DND-41 (cell line): ENCODE data around the gene KLHL1.

Source experiments
- EZH2 ChIP-seq: IDR thresholded peaks from 3 replicates; pipeline ENCODE4 v1.6.1; 2012; ENCODE audit warnings: borderline replicate concordance, low read depth, mild to moderate bottlenecking, moderate library complexity, low read length, inconsistent platforms; ENCODE audit not compliant: severe bottlenecking
- TF ChIP-seq, protein P1 (sequence below): IDR thresholded peaks from 2 replicates; pipeline ENCODE4 v1.5.1; 2012; ENCODE audit warnings: borderline replicate concordance, low read length, moderate library complexity, mild to moderate bottlenecking; ENCODE audit not compliant: poor library complexity, severe bottlenecking; ENCODE audit errors: extremely low read depth

DNA sequence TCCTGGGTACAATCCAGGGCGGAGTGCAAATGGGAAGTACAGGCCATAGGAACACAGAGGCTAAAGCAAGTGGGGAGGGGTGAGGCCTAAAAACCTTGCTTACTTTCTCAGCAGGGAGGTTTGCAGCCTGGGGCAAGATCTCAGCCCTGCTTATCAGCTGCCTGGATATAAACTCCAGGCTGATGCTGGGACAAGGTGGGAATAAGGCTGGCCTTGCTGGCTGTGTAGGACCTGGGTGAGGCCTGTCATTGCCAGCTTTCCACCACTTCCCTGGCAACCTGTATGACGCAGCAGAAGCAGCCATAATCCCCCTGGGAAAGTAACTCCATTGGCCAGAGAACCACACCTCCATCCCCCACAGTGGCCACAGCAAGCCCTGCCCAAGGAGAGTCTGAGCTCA is 279.7 kb downstream of the KLHL1 start:
- TF ChIP-seq, protein P1, sequence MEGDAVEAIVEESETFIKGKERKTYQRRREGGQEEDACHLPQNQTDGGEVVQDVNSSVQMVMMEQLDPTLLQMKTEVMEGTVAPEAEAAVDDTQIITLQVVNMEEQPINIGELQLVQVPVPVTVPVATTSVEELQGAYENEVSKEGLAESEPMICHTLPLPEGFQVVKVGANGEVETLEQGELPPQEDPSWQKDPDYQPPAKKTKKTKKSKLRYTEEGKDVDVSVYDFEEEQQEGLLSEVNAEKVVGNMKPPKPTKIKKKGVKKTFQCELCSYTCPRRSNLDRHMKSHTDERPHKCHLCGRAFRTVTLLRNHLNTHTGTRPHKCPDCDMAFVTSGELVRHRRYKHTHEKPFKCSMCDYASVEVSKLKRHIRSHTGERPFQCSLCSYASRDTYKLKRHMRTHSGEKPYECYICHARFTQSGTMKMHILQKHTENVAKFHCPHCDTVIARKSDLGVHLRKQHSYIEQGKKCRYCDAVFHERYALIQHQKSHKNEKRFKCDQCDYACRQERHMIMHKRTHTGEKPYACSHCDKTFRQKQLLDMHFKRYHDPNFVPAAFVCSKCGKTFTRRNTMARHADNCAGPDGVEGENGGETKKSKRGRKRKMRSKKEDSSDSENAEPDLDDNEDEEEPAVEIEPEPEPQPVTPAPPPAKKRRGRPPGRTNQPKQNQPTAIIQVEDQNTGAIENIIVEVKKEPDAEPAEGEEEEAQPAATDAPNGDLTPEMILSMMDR: no peak
- TF ChIP-seq EZH2: no peak
